Smooth muscle cell (in vitro differentiated cells): Measurements from ENCODE around the gene NAT8L. TPM values are rescaled to one million over a fixed set of nuclear protein-coding genes. Genes with fewer than 3 reads are reported as not detected.

ENCODE experiments used
- DNase-seq: peaks from one replicate; lab custom pipeline; 2025; ENCODE audit not compliant: unreplicated experiment; lab: John Stamatoyannopoulos, UW
- H2AFZ ChIP-seq: fragments of 200-600 bp; sonication (generic); 2 replicates; pipeline ENCODE4 v1.6.0; 2016; ENCODE audit warnings: antibody characterized with exemption, low read depth, mild to moderate bottlenecking
- H3F3A ChIP-seq: fragments of 200-600 bp; sonication (generic); 2 replicates; pipeline ENCODE4 v1.6.0; 2017; ENCODE audit warnings: antibody characterized with exemption, low read depth
- H3K27ac ChIP-seq: fragments of 200-600 bp; sonication (generic); 2 replicates; pipeline ENCODE4 v1.5.1; 2016; ENCODE audit warnings: low read depth, mild to moderate bottlenecking
- H3K27me3 ChIP-seq: fragments of 200-600 bp; sonication (generic); 2 replicates; pipeline ENCODE4 v1.6.1; 2016; ENCODE audit warnings: low read depth, mild to moderate bottlenecking
- H3K36me3 ChIP-seq: fragments of 200-600 bp; sonication (generic); 2 replicates; pipeline ENCODE4 v1.5.1; 2016; ENCODE audit warnings: low read depth
- H3K4me1 ChIP-seq: fragments of 200-600 bp; sonication (generic); 2 replicates; pipeline ENCODE4 v1.5.1; 2016; ENCODE audit warnings: low read depth
- H3K4me2 ChIP-seq: fragments of 200-600 bp; sonication (generic); 2 replicates; pipeline ENCODE4 v1.6.0; 2016; ENCODE audit warnings: mild to moderate bottlenecking
- H3K4me3 ChIP-seq: fragments of 200-600 bp; sonication (generic); 2 replicates; pipeline ENCODE4 v1.5.1; 2016; ENCODE audit warnings: mild to moderate bottlenecking
- H3K79me2 ChIP-seq: fragments of 200-600 bp; sonication (generic); 2 replicates; pipeline ENCODE4 v1.6.0; 2016; ENCODE audit warnings: low read depth, mild to moderate bottlenecking
- H3K9ac ChIP-seq: fragments of 200-600 bp; sonication (generic); 2 replicates; pipeline ENCODE4 v1.6.0; 2016; ENCODE audit warnings: low read depth
- H3K9me3 ChIP-seq: fragments of 200-600 bp; sonication (generic); replicated peaks from 2 replicates; pipeline ENCODE4 v1.5.1; 2016; ENCODE audit warnings: low read depth
- H4K20me1 ChIP-seq: fragments of 200-600 bp; sonication (generic); 2 replicates; pipeline ENCODE4 v1.6.0; 2016; ENCODE audit warnings: low read depth
- CTCF ChIP-seq: fragments of 200-600 bp; sonication (generic); IDR thresholded peaks from 2 replicates; pipeline ENCODE4 v1.5.1; 2017; ENCODE audit warnings: borderline replicate concordance, mild to moderate bottlenecking, antibody characterized with exemption; ENCODE audit not compliant: insufficient read depth, poor library complexity, severe bottlenecking
- WGBS: methylation state at CpG from one replicate; pipeline ENCODE4 v1.1.7; 2016; ENCODE audit warnings: low lambda C conversion rate; 5-methylcytosine and 5-hydroxymethylcytosine counted together
- polyA plus RNA-seq: library from polyadenylated mRNA; unstranded; fragments of >200 nt; fragmentation: Nextera tagmentation; extraction: Ambion mirVana; gene quantifications from 2 replicates; pipeline ENCODE4 v1.2.1, GENCODE V29; 2016
- total RNA-seq: library from RNA; depleted of rRNA; stranded (reverse); fragments of >200 nt; gene quantifications from 2 replicates; pipeline ENCODE4 v1.2.3, GENCODE V29; 2014

The NAT8L gene
- total and polyA plus RNA-seq, 2 experiments from 2014 or later = not detected

GRCh38 chr4:2104556-2105345, 45.6 kb downstream of the NAT8L start:
- H3K4me3 ChIP-seq = no peak overlapping the region
- no peaks in the 10 kb centered on the region for H3K4me1 ChIP-seq
- peaks cover 12% of the 10 kb centered on the region for H3K9me3 ChIP-seq
- TF ChIP-seq CTCF = no peak
- no peak overlapping the region for H2AFZ ChIP-seq
- no peaks in the 10 kb centered on the region for H4K20me1 ChIP-seq
- H3F3A ChIP-seq = no peaks in the 10 kb centered on the region
- H3K9ac ChIP-seq = no peak overlapping the region
- H3K27ac ChIP-seq = no peak overlapping the region
- no peaks in the 10 kb centered on the region for H3K79me2 ChIP-seq
- H3K36me3 ChIP-seq = no peaks in the 10 kb centered on the region
- peaks cover 5% of the 10 kb centered on the region for H3K27me3 ChIP-seq
- no peak overlapping the region for H3K4me2 ChIP-seq
- WGBS = 80% methylated on average over 9 of the region's 9 CpGs
- no peak for DNase-seq

- 87% methylated on average over 1 of the region's 1 CpG for WGBS
- Histone ChIP-seq H2AFZ (no peak overlapping the region), H3K9ac (no peak overlapping the region), H4K20me1 (no peaks in the 10 kb centered on the region), H3K4me2 (no peak overlapping the region), H3K79me2 (no peaks in the 10 kb centered on the region), H3K4me1 (no peaks in the 10 kb centered on the region), H3K27ac (no peak overlapping the region), H3K27me3 (peaks cover 6% of the 10 kb centered on the region), H3K4me3 (no peak overlapping the region), H3F3A (no peaks in the 10 kb centered on the region), H3K9me3 (peaks cover 12% of the 10 kb centered on the region), H3K36me3 (no peaks in the 10 kb centered on the region)
- no peak for TF ChIP-seq CTCF
- DNase-seq = no peak
Measured at GRCh38 chr4:2105559-2105958, 46.4 kb downstream of the NAT8L start.

GRCh38 chr4:2116687-2117400, 57.7 kb downstream of the NAT8L start:
- Histone ChIP-seq H3F3A (no peaks in the 10 kb centered on the region), H3K27ac (no peak overlapping the region), H3K4me2 (no peak overlapping the region), H4K20me1 (no peaks in the 10 kb centered on the region), H3K27me3 (no peaks in the 10 kb centered on the region), H3K4me1 (no peaks in the 10 kb centered on the region), H3K9ac (no peak overlapping the region), H3K4me3 (no peak overlapping the region), H2AFZ (no peak overlapping the region), H3K79me2 (no peaks in the 10 kb centered on the region), H3K9me3 (no peaks in the 10 kb centered on the region), H3K36me3 (no peaks in the 10 kb centered on the region)
- 85% methylated on average over 6 of the region's 6 CpGs for WGBS
- no peak for DNase-seq
- no peak for TF ChIP-seq CTCF

Other genes with a start within 250 kb of the NAT8L start
- gene LETM1, start 203.2 kb upstream of the NAT8L start, total RNA-seq = 17.1 and 17.4 TPM in 2 replicates
- gene LETM1, start 203.2 kb upstream of the NAT8L start, polyA plus RNA-seq = 15.3 and 16.2 TPM in 2 replicates
- gene NSD2, start 187.9 kb upstream of the NAT8L start, total RNA-seq = 15.0 and 15.9 TPM in 2 replicates
- gene NSD2, start 187.9 kb upstream of the NAT8L start, polyA plus RNA-seq = 13.0 and 19.9 TPM in 2 replicates
- 16.3 and 17.0 TPM in 2 replicates for gene NELFA, start 50.4 kb upstream of the NAT8L start, total RNA-seq
- gene NELFA, start 50.4 kb upstream of the NAT8L start, polyA plus RNA-seq = 33.7 and 36.4 TPM in 2 replicates
- 15.1 and 16.2 TPM in 2 replicates for gene HAUS3, start 182.8 kb downstream of the NAT8L start, total RNA-seq
- 8.7 and 13.4 TPM in 2 replicates for gene HAUS3, start 182.8 kb downstream of the NAT8L start, polyA plus RNA-seq
- 0.63 and 3.0 TPM in 2 replicates for gene POLN, start 182.8 kb downstream of the NAT8L start, total RNA-seq
- gene POLN, start 182.8 kb downstream of the NAT8L start, polyA plus RNA-seq = 0.35 and 2.0 TPM in 2 replicates
- gene MXD4, start 202.8 kb downstream of the NAT8L start, total RNA-seq = 26.8 and 28.2 TPM in 2 replicates
- gene MXD4, start 202.8 kb downstream of the NAT8L start, polyA plus RNA-seq = 81.8 and 87.6 TPM in 2 replicates